RKO (cell line): ENCODE data around the gene ABCC4.

ENCODE experiments used
- DNase-seq: peaks from one replicate; pipeline ENCODE4 v3.0.0-alpha.2; 2016; ENCODE audit warnings: low spot score

ABCC4 gene

DNA sequence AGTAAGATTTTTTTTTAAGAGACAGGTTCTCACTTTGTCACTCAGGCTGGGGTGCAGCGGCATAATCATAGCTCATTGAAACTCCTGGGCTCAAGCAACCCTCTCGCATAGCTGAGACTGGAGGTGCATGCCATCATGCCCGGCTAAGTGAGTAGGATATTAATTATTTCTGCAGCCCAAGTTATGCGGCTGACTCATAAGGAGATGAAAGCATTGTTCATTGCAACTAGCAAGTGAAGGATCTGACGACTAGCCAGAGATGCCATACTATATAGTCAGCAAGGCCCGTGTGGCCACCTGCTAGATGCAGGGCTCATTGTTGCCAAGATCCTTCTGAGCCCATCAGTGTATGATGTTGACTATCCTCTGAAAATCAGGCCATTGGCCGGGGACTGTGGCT, 45.2 kb downstream of the ABCC4 start:
- peak; percentile 98 for DNase-seq

DNA sequence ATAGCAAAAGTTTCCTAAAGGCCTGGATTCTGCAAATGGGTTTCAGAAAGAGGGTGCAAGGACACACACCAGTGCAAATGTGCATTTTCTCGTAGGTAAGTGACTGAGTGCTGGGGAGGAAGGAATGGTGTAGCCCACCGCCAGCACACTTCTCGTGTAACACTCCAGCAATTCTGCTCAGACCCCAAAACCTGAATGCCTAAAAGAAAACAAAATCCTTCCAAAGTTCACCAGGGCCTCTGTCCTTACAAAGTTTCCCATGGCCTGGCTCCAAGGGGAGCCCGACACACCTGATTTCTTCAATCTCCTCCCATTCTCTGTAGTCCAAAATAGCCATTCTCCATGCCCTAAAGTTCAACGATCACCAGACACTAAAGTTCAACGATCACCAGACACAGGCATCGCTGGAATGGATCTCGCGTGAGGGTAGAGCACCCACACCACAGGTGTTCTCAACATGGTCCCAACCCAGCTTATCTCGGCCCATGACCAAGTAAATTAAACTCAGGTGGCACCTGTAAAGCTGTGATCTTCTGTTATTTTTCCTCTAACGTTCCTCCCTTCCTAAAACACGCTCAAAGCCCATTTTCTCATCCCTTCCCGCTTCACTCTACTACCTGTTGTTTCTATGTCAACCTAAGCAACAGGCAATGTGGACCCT, 46.0 kb downstream of the ABCC4 start:
- no peak for DNase-seq

DNA sequence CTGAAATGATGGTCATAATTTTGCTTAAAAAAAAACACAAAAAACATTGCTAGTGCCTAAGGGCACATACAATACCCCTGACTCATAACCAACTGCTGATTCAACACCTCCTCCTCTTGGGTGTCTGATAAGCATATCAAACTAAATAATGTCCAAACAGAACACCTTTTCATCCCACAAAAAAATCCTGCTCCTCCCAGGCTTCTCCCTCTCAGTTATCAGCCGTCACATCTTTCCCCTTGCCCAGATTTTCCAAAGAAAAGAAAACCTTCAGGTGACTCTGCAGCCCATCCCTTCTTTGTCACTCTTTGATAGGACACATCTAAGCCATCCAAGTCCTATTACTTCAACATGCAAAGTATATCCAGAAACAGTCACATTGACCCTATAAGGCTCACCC, 46.9 kb downstream of the ABCC4 start:
- peak; percentile 17 for DNase-seq

DNA sequence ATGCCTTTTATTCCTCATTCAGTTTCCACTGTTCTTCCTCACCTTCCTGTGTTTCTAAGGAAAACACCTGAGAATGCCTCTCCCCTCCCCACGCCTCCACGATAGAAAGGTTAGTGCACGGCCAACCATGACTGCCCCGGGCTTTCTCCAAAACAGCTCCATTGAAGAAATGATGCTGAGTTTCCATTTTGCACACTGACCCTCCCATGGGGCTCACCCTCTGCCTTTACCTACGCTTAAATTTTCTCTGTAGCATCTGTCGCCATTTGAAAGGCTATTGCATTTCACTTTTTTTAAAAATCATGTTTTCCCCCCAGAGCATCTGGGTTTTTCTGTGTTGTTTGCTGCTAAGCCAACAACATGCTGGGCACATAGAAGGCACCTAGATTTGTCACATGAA, 48.2 kb downstream of the ABCC4 start:
- DNase-seq: no peak

DNA sequence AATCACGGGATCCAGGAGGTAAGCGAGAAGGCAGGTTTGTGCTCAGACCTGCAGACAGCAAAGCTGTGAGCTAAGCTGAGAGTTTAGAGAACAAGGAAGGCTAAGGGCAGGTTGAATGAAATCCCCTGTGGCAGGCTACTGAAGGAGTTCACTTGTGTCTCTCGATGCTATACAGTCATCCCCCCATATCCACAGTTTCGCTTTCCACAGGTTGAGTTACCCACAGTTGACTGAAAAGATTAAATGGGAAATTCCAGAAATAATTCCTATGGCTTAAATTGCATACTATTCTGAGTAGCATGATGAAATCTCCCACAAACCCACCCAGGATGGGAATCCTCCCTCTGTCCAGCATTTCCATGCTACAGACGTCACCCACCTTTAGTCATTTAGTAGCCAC, 49.6 kb downstream of the ABCC4 start:
- no peak for DNase-seq

DNA sequence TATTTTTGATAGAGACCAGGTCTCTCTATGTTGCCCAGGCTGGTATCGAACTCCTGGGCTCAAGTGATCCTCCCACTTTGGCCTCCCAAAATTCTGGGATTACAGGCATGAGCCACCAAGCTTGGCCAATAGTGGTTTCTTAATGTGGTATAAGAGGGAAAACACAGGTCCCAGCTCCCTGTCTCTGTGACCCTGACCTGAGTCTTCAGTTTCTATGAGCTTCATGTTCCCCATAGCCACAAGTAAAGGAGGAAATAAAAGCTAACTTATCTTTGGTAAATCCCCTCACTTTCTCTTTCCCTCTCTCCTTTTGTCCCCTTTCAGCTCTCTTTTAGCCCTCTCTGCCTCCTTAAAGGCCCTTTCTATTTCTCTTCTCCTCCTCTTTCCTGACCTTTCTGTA, 50.3 kb downstream of the ABCC4 start:
- no peak for DNase-seq

DNA sequence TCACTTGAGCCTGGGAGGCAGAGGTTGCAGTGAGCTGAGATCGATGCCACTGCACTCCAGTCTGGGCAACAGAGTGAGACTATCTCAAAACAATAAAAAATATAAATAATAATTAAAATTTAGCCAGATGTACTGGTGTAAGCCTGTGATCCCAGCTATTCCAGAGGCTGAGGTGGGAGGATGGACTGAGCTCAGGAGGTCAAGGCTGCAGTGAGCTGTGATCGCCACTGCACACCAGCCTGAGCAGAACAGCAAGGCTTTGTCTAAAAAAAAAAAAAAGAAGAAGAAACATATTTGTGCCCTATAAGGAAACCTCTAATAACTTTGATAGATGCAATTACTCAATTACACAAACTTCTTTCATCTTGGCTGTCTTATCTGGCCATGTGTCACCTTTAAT, 52.3 kb downstream of the ABCC4 start:
- DNase-seq: no peak

DNA sequence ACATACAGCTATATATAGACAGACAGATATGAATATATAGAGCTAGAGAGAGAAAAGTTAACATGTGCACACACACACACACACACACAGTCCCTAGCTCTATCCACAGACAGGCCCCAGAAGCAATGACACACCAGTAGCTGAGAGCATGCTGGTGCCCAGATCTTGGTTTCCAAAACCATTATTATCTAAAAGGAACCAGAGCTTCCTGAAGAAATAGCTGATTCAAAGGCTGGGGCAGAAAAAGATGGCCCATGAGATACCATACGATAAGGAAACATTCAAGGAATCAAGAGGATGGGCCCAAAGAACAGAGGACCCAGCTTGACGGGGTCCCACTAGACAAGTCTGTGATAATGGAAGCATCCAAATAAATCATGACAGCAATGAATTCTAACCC, 53.4 kb downstream of the ABCC4 start:
- no peak for DNase-seq

DNA sequence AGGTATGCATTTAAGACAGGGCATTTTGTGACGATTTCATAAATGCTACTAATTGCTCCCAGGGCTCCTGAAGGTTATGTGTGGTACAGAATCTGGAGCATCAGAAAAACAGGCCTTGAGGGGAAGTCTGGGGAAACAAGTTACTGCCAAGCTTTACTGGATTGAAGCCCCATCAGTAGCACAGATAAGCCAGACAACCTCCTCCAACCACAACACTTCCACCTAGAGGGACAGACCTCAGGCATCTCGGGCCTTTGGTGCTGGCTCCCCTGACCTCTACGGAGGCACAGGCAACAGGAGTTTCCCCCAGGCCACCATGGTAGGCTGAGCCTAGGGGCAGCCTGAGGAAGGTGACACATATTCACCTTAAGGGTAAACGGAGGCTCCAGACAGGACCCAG, 54.1 kb downstream of the ABCC4 start:
- no peak for DNase-seq

DNA sequence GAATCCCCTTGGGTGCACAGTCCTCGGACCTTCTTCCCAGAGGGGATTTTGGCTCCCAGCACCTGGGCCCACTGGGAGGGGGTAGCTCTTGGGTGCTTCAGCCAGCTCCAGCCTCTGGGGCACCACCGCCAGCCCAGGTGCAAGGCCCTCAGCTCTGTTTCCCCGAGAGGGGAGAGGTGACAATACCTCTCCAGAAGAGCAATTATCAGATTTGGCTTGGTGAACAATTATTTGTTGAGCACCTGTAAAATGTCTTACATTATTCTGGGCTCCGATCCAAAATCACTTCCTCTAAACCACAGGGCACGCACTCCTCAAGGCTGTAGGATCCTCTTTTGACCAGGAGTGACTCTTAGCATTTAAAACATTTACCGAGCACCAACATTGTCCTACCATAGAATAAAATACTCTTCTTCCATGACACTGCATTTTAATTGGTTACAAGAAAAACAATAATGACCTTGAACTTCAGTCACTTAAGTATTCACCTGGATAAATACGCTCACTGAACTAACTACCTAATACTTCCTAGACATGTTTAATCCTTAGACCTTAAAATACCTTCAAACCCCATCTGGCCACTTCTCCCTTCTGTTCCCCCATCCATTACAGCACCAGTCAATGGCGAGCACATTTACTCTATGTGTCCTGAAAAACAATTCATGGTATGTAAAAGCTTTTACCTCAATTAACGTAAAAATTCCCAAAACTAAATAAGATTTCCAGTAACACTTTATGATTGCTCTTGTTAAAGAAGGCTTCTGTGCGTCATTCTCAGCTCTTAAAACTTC, 54.8 kb downstream of the ABCC4 start:
- no peak for DNase-seq

DNA sequence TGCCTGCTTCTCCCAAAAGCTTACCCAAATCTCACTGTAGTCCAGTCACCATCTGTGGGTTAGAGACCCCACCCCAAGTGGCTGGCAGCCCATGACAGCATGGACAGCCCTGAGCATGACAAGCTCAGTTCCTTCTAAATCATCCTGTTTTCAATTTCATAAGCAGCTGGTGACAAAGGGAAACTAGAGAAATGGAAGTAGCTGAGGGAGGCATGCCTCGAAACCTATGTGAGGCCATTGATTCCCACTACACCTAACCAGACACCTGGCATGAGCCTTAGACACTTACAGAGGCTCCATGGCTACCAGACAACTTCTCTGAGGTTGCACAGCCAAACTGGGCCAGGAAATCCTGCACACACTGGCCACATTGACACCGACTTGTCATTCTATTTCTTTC, 56.2 kb downstream of the ABCC4 start:
- no peak for DNase-seq

DNA sequence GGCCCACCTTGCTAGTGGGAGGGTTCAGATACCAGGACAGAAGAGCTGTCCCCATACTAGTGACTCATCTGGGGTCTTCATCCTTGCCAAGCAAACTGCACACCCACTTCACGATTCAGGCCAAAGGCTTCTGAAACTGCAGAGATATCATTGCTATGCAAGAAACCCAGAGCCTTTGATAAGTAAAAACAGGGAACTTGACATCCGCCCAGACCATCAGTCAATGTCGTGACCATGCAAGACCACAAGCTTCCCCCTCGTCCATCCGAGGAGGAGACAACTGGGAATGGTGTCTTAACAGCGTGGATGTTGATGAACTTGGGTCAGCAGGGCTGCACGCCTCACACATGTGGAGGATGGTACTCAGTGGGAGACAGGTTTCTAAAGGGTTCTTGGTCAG, 58.0 kb downstream of the ABCC4 start:
- no peak for DNase-seq

DNA sequence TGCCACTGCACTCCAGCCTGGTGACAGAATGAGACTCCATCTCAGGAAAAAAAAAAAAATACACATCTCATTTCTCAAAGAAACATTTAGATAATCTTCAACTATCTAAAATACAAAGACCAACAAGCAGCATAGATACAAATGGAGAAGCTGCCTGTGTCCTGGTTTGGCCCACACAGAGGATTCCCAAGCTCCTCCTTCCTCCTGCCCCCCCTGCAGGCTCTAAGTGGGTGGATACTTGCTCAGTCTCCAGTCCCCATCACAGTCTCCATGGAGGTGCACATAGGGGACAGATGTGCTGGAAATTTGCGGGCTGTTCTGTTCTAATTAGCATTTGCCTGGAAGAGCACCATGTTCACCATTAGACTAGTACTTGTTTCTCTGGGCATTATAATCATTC, 59.9 kb downstream of the ABCC4 start:
- no peak for DNase-seq

DNA sequence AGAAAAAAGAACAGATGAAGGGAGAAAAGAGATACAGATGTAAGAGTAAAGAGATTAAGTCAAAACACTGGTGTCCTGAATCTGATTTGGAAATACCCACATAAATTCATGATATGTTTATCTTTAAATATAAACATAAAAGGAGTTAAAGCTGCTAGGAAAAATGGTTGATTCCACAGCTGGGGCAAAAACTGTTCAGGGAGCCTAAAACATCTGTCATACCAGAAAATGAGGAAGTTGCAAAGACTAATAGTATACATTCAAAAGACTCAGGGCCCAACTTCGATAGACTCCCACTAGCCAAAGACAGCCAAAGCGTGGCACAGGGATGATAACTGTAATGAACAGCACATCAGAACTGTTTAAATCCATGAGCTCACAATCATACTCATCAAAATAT, 62.0 kb downstream of the ABCC4 start:
- no peak for DNase-seq

DNA sequence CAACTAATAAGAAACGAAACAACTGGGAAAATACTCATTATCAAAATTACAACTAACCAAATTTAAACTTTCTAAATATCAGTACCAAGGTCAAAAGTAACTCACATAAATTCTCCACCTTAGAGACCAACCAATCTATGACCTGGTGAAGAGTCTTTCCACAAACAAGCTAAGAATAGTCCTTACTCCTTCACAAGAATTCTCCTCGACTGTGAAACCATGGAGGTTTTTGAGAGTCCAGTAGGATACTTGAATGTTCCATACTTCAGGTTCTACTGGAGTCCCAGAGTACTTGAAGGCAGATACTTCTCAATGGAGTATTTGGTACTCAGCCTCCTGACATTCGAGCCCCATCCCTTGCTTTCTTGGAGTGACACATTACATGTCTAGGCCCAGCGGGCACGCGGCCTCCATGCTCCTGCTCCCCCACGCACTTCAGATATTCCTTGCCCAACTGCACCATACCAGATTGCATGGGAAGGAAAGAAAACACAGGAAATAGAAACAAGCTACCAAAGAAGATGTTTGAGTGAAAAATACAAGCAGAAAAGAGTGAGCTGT, 63.9 kb downstream of the ABCC4 start:
- DNase-seq: no peak

DNA sequence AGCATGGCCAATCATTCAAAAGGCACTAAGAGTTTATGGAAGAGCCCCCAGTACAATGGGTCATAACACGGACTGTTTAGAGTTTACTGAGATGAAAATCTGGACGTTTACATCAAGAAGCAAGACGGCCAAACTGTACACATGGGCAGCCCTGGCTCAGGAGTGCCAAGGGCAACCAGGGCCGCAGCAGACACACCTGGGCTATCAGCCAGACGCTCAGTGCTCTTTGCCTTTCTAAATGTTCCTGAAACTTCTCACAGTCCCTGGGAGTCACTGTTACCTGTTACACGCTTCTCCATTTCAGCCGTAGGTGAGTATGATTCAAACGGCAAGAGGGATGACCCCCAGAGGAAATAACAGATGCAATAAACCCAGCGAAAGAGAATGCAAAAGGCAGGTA, 64.5 kb downstream of the ABCC4 start:
- no peak for DNase-seq

DNA sequence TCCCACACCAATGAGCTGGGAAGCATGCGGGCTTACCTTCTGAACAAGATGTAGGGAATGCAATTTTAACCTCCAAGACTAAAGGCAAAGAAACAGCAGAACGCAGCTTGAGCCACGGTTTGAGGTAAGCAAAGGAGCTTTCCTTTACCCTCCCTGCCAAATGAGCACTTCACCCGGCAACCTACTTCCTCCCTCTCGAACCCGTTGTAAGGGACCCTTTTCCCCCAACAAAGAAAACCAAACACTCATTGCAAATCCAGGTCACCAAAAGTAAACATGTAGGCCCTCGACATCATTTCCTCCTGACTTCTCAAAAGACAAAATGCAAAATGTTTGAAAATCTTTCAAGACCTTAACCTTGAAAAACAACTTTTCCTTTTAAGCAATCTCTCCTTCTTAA, 65.3 kb downstream of the ABCC4 start:
- DNase-seq: no peak

DNA sequence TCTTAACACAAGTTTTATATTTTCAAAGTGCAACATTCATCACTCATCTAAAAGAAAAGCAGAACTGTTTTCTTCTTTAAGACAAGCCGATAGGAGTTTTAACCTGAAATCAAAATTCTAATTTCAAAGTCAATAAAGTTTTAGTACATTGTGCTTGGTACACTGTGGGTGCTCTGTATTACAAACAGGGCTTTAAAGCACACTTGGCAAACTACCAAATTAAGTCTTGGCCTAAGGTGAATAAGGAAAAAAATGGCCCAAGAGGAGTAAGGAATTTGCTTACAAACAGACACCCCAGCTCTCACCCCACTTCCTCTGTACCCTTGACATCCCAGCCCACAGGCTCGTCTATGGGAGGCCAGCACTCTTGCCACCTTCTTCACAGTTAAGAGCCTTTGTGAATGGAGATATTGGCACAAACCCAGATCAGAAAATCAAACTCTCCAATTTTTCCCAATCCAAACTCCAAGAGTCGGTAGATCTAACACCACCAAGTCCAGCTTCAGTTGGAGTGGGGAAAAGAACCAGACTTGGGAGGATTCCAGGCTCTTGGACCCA, 66.0 kb downstream of the ABCC4 start:
- DNase-seq: no peak

DNA sequence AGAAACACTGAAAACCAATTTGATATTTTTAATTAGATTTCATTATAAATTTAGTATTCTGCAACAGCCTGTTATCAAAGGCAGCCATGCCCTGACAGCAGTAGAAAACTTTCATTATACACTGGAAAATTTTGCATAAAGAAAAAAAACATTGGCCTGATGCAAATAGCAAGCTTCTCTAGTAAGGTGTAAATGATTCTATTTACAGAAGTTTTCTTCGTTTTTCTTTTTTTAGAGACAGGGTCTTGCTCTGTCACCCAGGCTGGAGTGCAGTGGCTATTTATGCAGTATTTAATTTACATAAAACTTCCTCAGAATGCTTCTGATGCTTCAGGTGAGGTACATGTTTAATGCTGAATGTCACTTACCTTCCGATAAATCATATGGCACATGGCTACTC, 67.0 kb downstream of the ABCC4 start:
- no peak for DNase-seq

DNA sequence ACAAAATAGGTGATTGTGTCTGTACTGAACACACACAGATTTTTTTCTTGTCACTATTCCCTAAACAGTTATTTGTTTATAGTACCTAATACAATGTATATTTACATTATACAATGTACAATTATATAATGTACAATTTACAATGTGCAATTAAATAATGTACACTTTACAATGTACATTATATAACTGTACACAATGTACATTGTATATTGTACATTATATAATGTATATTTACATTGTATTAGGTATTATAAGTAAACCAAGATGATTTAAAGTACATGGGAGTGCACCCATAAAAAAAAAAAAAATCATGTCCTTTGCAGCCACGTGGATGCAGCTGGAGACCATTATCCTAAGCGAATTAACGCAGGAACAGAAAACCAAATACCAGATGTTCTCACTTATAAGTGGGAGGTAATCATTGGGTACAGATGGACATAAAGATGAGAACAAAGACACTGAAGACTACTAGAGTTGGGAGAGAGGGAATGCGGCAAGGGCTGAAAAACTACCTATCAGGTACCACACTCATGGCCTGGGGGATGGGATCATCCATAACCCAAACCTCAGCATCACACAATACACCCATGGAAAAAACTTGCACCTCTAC, 68.1 kb downstream of the ABCC4 start:
- no peak for DNase-seq

DNA sequence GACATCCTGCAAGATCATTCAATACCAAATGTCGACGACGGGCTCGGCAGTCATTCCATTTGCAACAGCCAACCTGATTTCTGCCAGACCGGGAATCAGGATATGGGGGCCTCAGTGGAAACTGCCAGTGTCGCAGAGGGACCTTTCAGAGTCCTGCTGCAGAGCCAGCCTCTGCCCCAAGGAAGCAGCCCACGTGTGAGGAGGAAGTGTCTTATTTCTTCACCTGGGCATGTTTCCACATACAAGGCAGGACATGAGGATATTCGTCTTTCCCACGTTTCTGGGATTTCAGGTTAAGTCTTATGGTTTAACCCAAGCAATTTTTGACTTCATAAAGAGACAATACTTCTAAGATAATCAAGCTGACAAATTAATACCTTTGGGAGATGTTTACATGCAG, 69.9 kb downstream of the ABCC4 start:
- DNase-seq: no peak

DNA sequence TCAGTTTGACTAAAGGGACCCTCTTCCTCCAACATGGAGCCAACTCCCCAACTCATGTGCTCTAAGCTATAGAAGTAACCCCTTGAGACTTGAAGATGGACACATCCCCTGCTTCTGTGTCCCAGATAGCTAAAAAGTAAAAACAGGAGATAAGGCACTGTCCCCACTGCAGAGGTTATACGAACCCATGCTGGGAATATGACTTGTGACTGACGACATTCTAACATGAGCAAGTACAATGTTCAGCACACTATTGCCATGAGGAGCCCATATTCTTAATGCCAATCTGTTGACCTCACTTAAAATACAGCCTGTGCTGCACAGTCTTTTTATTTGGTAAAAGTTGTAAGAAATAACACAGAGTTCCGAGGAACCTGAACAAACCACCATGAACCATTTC, 71.4 kb downstream of the ABCC4 start:
- no peak for DNase-seq

DNA sequence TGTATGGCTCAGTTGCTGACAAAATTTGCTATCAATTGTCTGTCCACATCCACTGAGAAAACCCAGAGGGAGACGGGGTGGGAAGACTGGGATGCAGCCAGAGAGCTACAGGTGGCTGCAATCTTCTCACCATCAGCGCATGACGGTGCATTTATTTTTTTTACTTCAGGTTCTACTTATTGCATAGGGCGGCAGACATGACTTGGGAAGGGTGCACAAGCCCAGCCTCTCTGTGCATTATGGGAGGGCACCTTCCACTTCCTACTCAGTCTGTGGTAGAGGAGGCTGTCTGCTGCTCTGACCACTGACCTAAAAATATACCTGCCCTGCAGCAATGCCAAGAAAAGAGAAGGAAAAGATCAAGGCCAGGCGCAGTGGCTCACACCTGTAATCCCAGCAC, 73.1 kb downstream of the ABCC4 start:
- DNase-seq: no peak
